Effector memory CD4-positive, alpha-beta T cell (primary cell): ENCODE results near the gene ANTXR1.

Experiments
- DNase-seq, 3 donors: peaks; one replicate each; pipeline ENCODE4 v3.0.0-alpha.2; 2020
- H3K27ac ChIP-seq: 2 replicates; pipeline ENCODE4 v1.7.0; 2013; ENCODE audit warnings: mild to moderate bottlenecking, low read length, moderate library complexity; ENCODE audit not compliant: insufficient read depth, poor library complexity, severe bottlenecking
- H3K27me3 ChIP-seq: replicated peaks from 2 replicates; pipeline ENCODE4 v1.7.0; 2013; ENCODE audit warnings: mild to moderate bottlenecking, low read length; ENCODE audit not compliant: insufficient read depth, control insufficient read depth, poor library complexity, severe bottlenecking
- H3K36me3 ChIP-seq: 2 replicates; pipeline ENCODE4 v1.7.0; 2013; ENCODE audit warnings: mild to moderate bottlenecking, low read length, moderate library complexity; ENCODE audit not compliant: control insufficient read depth, insufficient read depth
- H3K4me1 ChIP-seq: 2 replicates; pipeline ENCODE4 v1.7.0; 2013; ENCODE audit warnings: low read length, mild to moderate bottlenecking; ENCODE audit not compliant: control insufficient read depth, insufficient read depth, poor library complexity, severe bottlenecking
- H3K4me3 ChIP-seq: 2 replicates; pipeline ENCODE4 v1.7.0; 2013; ENCODE audit warnings: low read length, low read depth, mild to moderate bottlenecking; ENCODE audit not compliant: insufficient read depth, poor library complexity, severe bottlenecking
- H3K9me3 ChIP-seq: 2 replicates; pipeline ENCODE4 v1.7.0; 2013; ENCODE audit warnings: mild to moderate bottlenecking, low read length, moderate library complexity; ENCODE audit not compliant: control insufficient read depth

The ANTXR1 gene

GRCh38 chr2:69031466-69031865, 18.5 kb downstream of the ANTXR1 start:
- Histone ChIP-seq H3K4me1 (no peaks in the 10 kb centered on the region), H3K9me3 (no peaks in the 10 kb centered on the region), H3K27me3 (no peaks in the 10 kb centered on the region), H3K36me3 (no peaks in the 10 kb centered on the region), H3K27ac (no peak overlapping the region), H3K4me3 (no peak overlapping the region)
- no peak for DNase-seq

- no peaks in the 10 kb centered on the region for H3K27me3 ChIP-seq
- no peaks in the 10 kb centered on the region for H3K4me1 ChIP-seq
- H3K36me3 ChIP-seq: no peaks in the 10 kb centered on the region
- no peak for DNase-seq
- no peak overlapping the region for H3K4me3 ChIP-seq
- no peaks in the 10 kb centered on the region for H3K9me3 ChIP-seq
- no peak overlapping the region for H3K27ac ChIP-seq
These were observed 19.4 kb downstream of the ANTXR1 start for GRCh38 chr2:69032336-69032735.

GRCh38 chr2:69033461-69034095, 20.6 kb downstream of the ANTXR1 start:
- Histone ChIP-seq H3K36me3 (no peaks in the 10 kb centered on the region), H3K27me3 (no peaks in the 10 kb centered on the region), H3K27ac (no peak overlapping the region), H3K4me1 (no peaks in the 10 kb centered on the region), H3K4me3 (no peak overlapping the region), H3K9me3 (no peaks in the 10 kb centered on the region)
- DNase-seq: no peak

GRCh38 chr2:69034122-69034521, 21.1 kb downstream of the ANTXR1 start:
- no peak for DNase-seq
- no peaks in the 10 kb centered on the region for H3K4me1 ChIP-seq
- no peaks in the 10 kb centered on the region for H3K27me3 ChIP-seq
- H3K4me3 ChIP-seq: no peak overlapping the region
- H3K9me3 ChIP-seq: no peaks in the 10 kb centered on the region
- H3K27ac ChIP-seq: no peak overlapping the region
- no peaks in the 10 kb centered on the region for H3K36me3 ChIP-seq

- Histone ChIP-seq H3K4me1 (no peaks in the 10 kb centered on the region), H3K4me3 (no peak overlapping the region), H3K36me3 (no peaks in the 10 kb centered on the region), H3K27me3 (no peaks in the 10 kb centered on the region), H3K27ac (no peak overlapping the region), H3K9me3 (no peaks in the 10 kb centered on the region)
- no peak for DNase-seq
These were observed 21.9 kb downstream of the ANTXR1 start for GRCh38 chr2:69034845-69035244.

GRCh38 chr2:69036926-69037325, 23.9 kb downstream of the ANTXR1 start:
- DNase-seq: no peak
- Histone ChIP-seq H3K4me3 (no peak overlapping the region), H3K27ac (no peak overlapping the region), H3K27me3 (no peaks in the 10 kb centered on the region), H3K4me1 (no peaks in the 10 kb centered on the region), H3K36me3 (no peaks in the 10 kb centered on the region), H3K9me3 (no peaks in the 10 kb centered on the region)

- Histone ChIP-seq H3K27ac (no peak overlapping the region), H3K4me1 (no peaks in the 10 kb centered on the region), H3K4me3 (no peak overlapping the region), H3K9me3 (no peaks in the 10 kb centered on the region), H3K36me3 (no peaks in the 10 kb centered on the region), H3K27me3 (no peaks in the 10 kb centered on the region)
- no peak for DNase-seq
These were observed 28.2 kb downstream of the ANTXR1 start for GRCh38 chr2:69041214-69041613.

GRCh38 chr2:69043736-69044400, 30.9 kb downstream of the ANTXR1 start:
- Histone ChIP-seq H3K9me3 (no peaks in the 10 kb centered on the region), H3K27ac (no peak overlapping the region), H3K4me3 (no peak overlapping the region), H3K36me3 (no peaks in the 10 kb centered on the region), H3K27me3 (no peaks in the 10 kb centered on the region), H3K4me1 (no peaks in the 10 kb centered on the region)
- DNase-seq: no peak

- no peak for DNase-seq
- Histone ChIP-seq H3K4me1 (no peaks in the 10 kb centered on the region), H3K36me3 (no peaks in the 10 kb centered on the region), H3K27me3 (no peaks in the 10 kb centered on the region), H3K9me3 (no peaks in the 10 kb centered on the region), H3K27ac (no peak overlapping the region), H3K4me3 (no peak overlapping the region)
These were observed 33.3 kb downstream of the ANTXR1 start for GRCh38 chr2:69046221-69046662.

GRCh38 chr2:69047625-69048145, 34.7 kb downstream of the ANTXR1 start:
- Histone ChIP-seq H3K36me3 (no peaks in the 10 kb centered on the region), H3K27me3 (no peaks in the 10 kb centered on the region), H3K9me3 (no peaks in the 10 kb centered on the region), H3K4me1 (no peaks in the 10 kb centered on the region), H3K4me3 (no peak overlapping the region), H3K27ac (no peak overlapping the region)
- DNase-seq: no peak
